GM20431 (cell line): ENCODE data around the gene TBC1D5.
"Not testable (repeated sequence)": the region's sequence is repeated elsewhere in the genome, so short reads cannot be mapped to it uniquely, and the experiment has no call there.

Source experiments
- in situ Hi-C: fragments of 300-500 bp; cut with MseI, MboI; formaldehyde crosslinking; loops from one replicate; pipeline ENCODE4 v1.15.0; 2020; ENCODE audit warnings: low sequenced_read_pairs; ENCODE audit not compliant: unreplicated experiment

TBC1D5 gene

DNA sequence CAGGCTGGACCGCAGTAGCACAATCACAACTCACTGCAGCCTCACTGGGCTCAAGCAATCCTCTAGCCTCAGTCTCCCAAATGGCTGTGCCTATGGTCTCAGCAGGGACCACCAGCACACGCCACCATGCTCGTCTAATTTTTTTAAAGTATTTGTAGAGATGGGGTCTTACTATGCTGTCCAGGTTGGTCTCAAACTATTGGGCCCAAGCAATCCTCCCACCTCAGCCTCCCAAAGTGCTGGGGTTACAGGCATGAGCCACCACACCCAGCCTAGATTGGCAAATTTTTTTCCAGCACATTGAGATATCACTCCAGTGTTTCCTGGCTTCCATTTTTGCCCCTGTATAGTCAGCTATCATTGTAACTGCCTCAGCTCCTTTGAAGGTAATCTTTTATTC, 18.3 kb downstream of the TBC1D5 start:
- in situ Hi-C loops: no loop called here

GRCh38 chr3:17717411-17717810, 25.0 kb downstream of the TBC1D5 start:
- in situ Hi-C loops: no loop called here

- in situ Hi-C loops: no loop called here
Measured at GRCh38 chr3:17714473-17714872, 28.0 kb downstream of the TBC1D5 start.

- in situ Hi-C loops: no loop called here
Measured at GRCh38 chr3:17709236-17709810, 33.1 kb downstream of the TBC1D5 start.

DNA sequence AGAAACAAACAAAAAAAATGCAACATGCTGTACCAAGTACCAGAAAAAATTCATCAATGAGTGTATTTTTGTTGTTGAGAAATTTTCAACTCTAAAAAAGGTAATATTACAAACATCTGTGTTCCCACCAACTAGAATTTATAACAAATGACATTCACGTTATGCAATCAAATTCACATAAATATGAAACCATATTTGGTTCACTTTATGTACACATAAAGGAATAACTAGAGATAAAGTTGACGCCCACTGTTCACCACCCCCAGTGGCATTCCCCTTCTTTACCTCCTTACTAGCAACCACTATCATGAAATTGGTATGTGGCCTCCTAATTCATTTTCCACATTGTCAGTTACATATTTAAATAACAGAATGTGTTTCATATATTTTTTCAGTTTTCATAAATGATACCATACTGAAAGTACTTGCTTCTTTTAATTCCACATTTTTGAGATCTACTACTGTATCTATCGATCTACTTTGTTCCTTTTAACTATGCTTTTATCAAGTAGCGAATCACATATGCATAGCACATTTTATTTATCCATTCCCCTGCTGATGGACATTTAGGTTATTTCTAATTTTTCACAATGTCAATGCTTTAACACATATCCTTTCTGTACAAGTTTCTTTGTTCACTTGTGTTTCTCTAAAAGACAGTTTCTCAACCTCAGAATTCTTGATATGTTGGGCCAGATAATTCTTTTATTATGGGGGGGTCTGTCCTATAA, 34.5 kb downstream of the TBC1D5 start:
- in situ Hi-C loops: no loop called here

- in situ Hi-C loops: not testable (repeated sequence)
Measured at GRCh38 chr3:17705991-17706390, 36.4 kb downstream of the TBC1D5 start.

GRCh38 chr3:17699815-17700214, 42.6 kb downstream of the TBC1D5 start:
- in situ Hi-C loops: not testable (repeated sequence)

DNA sequence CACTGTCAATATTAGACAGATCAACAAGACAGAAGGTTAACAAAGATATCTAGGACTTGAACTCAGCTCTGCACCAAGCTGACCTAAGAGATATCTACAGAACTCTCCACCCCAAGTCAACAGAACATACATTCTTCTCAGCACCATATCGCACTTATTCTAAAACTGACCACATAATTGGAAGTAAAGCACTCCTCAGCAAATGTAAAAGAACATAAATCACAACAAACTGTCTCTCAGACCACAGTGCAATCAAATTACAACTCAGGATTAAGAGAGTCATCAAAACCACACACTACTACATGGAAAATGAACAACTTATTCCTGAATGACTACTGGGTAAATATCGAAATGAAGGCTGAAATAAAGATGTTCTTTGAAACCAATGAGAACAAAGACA, 46.8 kb downstream of the TBC1D5 start:
- in situ Hi-C loops: not testable (repeated sequence)

GRCh38 chr3:17693670-17693999, 48.8 kb downstream of the TBC1D5 start:
- in situ Hi-C loops: not testable (repeated sequence)

DNA sequence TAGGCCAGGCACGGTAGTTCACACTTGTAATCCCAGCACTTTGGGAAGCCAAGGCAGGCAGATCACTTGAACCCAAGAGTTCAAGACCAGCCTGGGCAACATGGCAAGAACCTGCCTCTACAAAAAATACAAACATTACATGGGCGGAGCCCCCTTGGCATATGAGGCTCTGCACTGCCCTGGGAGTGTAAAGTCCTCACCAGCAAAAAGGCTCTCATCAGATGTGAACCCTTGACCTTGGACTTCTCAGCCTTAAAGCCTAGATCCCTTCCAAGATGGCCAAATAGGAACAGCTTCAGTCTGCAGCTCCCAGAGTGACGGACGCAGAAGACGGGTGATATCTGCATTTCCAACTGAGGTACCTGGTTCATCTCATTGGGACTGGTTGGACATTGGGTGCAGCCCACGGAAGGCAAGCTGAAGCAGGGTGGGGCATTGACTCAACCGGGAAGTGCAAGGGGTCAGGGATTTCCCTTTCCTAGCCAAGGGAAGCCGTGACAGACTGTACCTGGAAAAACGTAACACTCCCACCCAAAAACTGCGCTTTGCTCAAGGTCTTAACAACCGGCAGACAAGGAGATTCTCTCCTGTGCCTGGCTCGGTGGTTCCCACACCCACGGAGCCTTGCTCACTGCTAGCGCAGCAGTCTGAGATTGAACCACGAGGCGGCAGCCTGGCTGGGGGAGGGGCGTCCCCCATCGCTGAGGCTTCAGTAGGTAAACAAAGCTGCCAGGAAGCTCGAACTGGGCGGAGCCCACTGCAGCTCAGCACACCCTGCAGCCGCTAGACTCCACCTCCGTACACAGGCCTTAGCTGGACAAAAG, 49.4 kb downstream of the TBC1D5 start:
- in situ Hi-C loops: not testable (repeated sequence)

GRCh38 chr3:17687566-17687965, 54.9 kb downstream of the TBC1D5 start:
- in situ Hi-C loops: no loop called here

GRCh38 chr3:17686613-17687012, 55.8 kb downstream of the TBC1D5 start:
- in situ Hi-C loops: no loop called here

DNA sequence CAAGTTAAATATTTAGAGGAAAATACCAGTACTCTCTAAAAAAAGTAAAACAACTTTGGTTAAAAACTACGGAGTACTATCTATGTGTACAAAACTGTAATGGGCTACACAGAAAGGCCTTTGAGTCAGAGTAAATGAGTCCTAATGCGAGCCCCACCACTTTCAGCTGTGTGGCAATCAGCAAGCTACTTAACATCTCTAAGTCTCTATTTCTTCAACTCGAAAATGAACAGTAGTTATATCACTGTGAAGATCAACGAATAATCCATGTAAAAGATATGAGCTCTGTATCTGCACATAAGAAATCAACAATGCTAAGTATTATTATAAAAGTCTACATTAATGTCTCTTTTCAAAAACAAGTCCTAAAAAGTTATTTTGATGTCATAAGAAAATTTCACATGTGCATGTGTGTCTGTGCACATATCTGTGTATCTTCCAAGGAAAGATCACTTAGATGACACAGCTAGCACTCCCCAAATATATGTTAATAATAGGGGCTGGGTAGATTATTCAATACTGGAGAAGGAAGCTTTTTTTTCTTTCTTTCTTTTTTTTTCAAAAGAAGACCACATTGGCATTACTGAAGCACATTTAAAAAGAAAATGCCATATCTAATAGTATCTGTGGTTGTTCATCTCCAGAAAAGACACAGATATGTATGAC, 58.8 kb downstream of the TBC1D5 start:
- in situ Hi-C loops: no loop called here

DNA sequence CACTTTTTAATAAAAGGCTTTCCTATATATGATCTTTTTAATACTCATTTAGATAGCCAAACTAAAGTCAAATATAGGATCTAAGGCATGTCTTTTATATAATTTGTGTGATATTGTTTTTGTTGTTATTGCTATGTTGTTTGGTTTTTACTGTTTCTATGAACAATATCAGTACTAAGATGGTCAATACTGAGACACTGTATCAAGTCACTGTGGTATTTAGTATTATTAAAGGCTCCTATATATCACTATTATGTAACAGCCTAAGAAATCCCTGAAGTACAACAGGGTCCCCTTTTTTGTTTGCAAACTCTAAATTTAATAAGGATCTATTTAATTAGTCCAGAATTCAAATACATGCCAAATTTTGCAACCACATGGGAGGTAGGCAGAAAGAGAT, 61.9 kb downstream of the TBC1D5 start:
- in situ Hi-C loops: no loop called here

GRCh38 chr3:17678116-17678741, 64.2 kb downstream of the TBC1D5 start:
- in situ Hi-C loops: no loop called here

GRCh38 chr3:17674082-17674686, 68.2 kb downstream of the TBC1D5 start:
- in situ Hi-C loops: no loop called here

DNA sequence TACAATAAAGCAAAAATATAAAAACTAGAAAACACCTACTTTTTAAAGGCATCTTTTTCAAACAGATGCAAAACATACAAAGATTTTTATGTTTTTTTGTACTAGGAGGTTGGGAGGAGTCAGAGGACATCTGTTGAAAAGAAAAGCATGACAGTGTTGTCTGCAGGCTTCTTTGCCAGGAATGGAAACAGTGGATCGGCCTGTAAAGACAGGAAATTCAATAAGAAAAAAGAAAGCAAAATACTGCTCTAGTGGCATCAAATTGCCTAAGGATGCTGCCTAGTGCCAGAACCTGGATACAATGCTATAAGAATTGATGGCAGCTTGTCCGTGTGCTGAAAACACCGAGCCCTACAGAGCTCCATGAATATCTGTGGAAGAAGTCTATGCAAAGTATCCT, 69.9 kb downstream of the TBC1D5 start:
- in situ Hi-C loops: no loop called here

GRCh38 chr3:17670749-17671148, 71.7 kb downstream of the TBC1D5 start:
- in situ Hi-C loops: no loop called here

GRCh38 chr3:17664923-17665322, 77.5 kb downstream of the TBC1D5 start:
- in situ Hi-C loops: no loop called here

GRCh38 chr3:17656264-17656663, 86.2 kb downstream of the TBC1D5 start:
- in situ Hi-C loops: no loop called here
